WI38 (cell line): ENCODE results near the gene F8.

ENCODE experiments used
- H3K4me3 ChIP-seq: 2 replicates; pipeline ENCODE4 v1.5.1; 2011; ENCODE audit warnings: low read depth, mild to moderate bottlenecking, control low read depth, low read length
- CTCF ChIP-seq: IDR thresholded peaks from 2 replicates; pipeline ENCODE4 v1.5.1; 2012; ENCODE audit warnings: low read depth, mild to moderate bottlenecking, control low read depth, low read length

The F8 gene

GRCh38 chrX:154991476-154991875, 31.0 kb downstream of the F8 start:
- TF ChIP-seq CTCF: no peak

GRCh38 chrX:154991039-154991438, 31.5 kb downstream of the F8 start:
- no peak for TF ChIP-seq CTCF
- no peak overlapping the region for H3K4me3 ChIP-seq

More at GRCh38 chrX:154991476-154991875, 31.0 kb downstream of the F8 start:
- H3K4me3 ChIP-seq: no peak overlapping the region

GRCh38 chrX:154990496-154990895, 32.0 kb downstream of the F8 start:
- TF ChIP-seq CTCF: no peak
- no peak overlapping the region for H3K4me3 ChIP-seq

GRCh38 chrX:154988719-154989118, 33.8 kb downstream of the F8 start:
- H3K4me3 ChIP-seq: no peak overlapping the region
- TF ChIP-seq CTCF: no peak

- no peak for TF ChIP-seq CTCF
- H3K4me3 ChIP-seq: no peak overlapping the region
Observed at GRCh38 chrX:154987940-154988339, 34.6 kb downstream of the F8 start.

GRCh38 chrX:154986826-154987575, 35.5 kb downstream of the F8 start:
- no peak for TF ChIP-seq CTCF
- no peak overlapping the region for H3K4me3 ChIP-seq

GRCh38 chrX:154981116-154981411, 41.5 kb downstream of the F8 start:
- TF ChIP-seq CTCF: no peak
- peak overlapping the region; percentile 52 for H3K4me3 ChIP-seq
